Left forelimb (tissue), 1 donor: ENCODE measurements around the gene DNAJC22.
"Not testable (repeated sequence)": the region's sequence is repeated elsewhere in the genome, so short reads cannot be mapped to it uniquely, and the experiment has no call there.

Experiments
- DNase-seq: peaks from one replicate; pipeline ENCODE4 v3.0.0-alpha.2; 2018; ENCODE audit warnings: low spot score

The DNAJC22 gene

DNA sequence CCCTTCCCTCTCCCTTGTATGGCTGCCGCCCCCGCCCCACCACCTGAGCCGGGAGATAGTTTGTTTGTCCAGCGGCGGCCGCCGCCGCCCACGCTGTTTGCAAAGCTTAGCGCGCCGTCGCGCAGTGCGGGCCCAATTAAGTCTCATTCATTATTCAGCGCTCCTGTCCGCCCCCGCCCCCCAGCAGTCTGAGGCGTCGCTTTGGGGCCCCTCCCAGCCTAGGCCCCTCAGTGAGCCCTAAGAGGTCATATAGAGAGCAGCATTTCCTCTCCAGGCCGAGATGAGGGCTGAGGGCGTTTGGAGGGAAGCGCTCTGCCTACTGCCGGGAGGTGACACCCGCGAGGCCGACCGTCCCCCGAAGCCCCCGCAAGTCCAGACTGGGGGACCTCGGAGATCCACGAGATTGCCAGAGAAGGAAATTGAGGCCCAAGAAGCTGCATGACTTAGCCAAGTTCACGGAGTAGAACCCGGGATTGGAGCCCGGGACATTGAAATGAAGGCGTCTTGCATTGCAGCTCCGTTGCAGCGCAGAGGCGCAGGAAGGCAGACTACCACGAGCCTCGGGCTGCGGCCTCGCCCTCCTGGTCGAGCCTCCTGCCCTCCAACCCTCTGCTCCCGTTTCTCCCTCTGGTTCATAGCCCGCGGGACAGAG is at the start of gene DNAJC22:
Gene DNAJC22, plus strand, starts transcription at position 230 of the 652 bp plus-strand sequence. CDS start 1,985 bp downstream, outside the sequence.
- no peak for DNase-seq

DNA sequence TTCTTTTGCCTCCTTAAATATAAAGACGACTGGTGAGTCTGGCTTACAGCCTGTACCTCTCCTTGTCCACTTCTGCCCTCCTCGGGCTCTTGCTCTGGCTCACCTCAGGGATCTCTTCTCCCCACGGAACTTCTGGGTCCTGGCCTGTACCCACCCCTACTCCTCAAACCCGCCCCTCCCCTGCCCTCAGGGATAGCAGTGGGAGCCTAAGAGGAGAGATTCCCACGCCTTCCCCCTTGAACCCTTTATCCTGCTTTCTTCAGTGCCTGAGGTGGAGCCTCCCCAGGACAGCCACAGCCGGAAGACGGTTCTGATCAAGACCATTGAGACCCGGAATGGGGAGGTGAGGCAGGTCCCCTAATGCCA is 49.0 kb upstream of the DNAJC22 start:
- DNase-seq = no peak

DNA sequence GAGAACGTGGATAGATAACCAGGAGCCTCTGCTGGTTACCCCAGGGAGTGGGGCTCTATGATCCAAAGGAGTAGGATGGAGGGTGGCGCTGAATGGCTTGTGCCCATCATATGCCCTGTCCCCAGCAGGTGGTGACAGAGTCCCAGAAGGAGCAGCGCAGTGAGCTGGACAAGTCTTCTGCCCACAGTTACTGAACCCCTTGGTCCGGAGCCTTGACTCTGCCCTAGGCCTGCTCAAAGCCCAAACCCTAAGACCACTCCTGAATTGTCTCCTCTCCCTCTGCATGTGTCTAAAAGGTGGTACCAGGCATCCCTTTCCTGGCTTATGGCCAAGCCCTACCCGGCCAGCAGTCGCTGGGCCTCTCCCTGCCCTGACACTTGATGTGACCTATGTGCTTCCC is 48.5 kb upstream of the DNAJC22 start:
- no peak for DNase-seq

DNA sequence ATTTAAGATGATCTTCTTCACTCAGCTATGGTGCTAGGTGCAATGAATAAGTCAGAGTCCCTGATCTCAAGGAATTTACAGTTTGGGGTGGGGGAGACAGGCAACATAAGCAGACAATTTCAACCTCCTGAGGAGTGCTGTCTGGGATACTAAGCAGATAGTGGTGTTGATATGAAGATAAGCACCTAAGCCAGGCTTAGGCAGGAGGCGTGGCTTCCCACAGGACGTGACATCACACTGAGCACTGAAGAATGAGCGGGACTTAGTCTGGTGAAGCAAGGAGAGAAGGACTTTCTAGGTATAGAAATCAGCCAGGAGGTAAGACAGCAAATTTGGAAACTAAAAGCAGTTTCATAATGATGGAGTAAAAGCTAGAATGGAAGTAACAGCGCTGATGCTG is 44.9 kb upstream of the DNAJC22 start:
- DNase-seq = no peak

DNA sequence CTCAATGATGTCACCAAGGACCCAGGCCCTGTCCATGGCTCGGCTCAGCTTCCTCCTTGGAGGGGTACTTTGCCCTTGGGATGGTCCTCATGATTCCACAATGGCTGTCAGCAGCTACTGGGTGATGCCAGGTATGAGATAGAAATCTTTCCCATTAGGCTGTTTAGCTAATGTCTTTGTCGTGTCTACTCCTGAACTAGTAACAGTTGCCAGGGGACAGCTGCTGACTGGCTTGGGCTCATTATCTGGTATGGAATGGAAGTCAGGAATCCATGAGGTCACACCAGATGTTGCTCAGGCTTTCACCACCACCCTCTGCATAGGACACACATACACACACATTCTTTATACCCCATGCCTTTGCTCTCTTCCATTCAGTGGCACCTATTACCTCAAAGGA is 42.5 kb upstream of the DNAJC22 start:
- DNase-seq = no peak

DNA sequence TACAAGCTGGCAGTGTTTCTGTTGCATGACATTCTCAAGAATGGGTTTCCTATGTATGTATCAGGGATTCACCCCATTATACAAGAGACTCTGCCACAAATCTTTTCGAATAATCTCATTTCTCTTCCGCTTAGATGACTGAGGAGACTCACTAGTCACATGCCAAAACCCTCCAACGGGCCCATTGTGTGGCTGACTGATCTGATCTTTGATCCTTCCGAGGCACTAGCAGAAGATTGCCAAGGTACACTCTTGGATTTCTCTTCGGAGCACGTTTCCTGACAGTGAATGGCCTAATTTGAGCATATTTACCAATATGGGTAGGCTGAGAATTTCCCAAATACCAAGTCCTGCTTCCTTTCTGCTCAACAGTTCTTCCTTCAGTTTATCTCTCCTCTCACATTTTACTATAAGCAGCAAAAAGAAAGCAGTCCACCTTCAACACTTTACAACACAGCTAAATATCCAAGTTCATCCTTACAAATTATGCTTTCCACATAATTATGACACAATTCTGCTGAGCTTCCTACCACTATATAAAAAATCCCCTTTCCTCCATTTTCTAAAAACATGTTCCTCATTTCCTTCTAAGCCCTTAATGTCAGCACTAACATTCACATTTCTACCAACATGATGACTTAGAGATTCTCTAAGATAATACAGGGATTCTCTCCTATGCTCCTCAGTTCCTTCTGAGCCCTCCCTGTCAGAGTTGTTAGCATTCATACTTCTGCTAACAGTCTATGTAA is 40.8 kb upstream of the DNAJC22 start:
- no peak for DNase-seq

DNA sequence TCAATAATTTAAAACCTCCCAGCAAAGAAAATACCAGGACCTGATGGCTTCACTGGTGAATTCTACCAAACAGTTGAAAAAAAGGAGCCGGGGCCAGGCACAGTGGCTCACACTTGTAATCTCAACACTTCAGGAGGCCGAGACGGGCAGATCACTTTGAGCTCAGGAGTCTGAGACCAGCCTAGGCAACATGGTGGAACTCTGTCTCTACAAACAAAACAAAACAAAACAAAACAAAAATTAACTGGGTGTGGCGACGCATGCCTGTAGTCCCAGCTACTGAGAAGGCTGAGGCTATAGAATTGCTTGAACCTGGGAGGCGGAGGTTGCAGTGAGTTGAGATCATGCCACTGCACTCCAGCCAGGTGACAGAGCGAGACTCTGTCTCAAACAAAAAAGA is 37.3 kb upstream of the DNAJC22 start:
- no peak for DNase-seq

DNA sequence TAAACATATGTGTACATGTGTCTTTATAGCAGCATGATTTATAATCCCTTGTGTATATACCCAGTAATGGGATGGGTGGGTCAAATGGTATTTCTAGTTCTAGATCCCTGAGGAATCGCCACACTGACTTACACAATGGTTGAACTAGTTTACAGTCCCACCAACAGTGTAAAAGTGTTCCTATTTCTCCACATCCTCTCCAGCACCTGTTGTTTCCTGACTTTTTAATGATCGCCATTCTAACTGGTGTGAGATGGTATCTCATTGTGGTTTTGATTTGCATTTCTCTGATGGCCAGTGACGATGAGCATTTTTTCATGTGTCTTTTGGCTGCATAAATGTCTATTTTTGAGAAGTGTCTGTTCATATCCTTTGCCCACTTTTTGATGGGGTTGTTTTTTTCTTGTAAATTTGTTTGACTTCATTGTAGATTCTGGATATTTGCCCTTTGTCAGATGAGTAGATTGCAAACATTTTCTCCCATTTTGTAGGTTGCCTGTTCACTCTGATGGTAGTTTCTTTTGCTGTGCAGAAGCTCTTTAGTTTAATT is 36.2 kb upstream of the DNAJC22 start:
- DNase-seq = not testable (repeated sequence)

DNA sequence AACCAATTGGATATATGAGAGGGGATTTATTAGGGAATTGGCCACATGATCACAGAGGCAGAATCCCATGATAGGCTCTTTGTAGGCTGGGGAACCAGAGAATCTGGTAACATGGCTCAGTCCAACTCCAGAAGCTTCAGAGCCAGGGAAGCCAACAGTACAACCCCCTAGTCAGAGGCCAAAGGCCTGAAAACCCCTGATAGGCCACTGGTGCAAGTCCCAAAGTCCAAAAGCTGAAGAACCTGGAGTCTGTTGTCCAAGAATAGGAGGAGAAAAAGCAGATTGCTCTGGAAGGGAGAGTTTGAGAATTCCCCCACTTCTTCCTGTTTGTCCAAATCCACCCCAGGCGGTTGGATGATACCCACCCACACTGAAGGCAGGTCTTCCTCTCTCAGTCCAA is 31.9 kb upstream of the DNAJC22 start:
- DNase-seq = no peak

DNA sequence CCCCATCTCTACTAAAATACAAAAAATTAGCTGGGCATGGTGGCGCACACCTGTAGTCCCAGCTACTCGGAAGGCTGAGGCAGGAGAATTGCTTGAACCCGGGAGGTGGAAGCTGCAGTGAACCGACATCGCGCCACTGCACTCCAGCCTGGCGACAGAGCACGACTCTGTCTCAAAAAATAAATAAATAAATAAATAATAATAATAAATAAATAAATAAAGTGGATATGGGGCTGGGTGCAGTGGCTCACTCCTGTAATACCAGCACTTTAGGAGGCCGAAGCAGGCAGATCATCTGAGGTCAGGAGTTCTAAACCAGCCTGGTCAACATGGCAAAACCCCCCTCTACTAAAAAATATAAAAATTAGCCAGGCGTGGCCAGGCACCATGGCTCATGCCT is 29.6 kb upstream of the DNAJC22 start:
- not testable (repeated sequence) for DNase-seq

DNA sequence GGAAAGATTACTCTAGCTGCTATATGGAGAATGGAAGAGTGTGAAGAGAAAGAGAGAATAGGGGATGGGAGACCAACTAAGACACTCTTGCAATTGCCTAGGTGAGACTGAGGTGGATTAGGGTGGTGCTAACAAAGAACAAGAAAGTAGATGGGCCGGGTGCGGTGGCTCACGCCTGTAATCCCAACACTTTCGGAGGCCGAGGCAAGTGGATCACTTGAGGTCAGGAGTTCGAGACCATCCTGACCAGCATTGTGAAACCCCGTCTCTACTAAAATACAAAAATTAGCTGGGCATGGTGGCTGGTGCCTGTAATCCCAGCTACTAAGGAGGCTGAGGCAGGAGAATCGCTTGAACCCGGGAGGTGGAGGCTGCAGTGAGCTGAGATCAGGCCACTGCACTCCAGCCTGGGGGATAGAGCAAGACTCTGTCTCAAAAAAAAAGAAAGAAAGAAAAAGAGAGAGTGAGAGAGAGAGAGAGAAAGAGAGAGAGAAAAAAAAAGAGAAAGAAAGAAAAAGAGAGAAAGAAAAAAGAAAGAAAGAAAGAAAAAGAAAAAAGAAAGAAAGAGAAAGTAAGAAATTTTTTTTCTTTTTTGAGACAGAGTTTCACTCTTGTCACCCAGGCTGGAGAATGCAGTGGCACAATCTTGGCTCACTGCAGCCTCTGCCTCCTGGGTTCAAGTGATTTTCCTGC is 26.1 kb upstream of the DNAJC22 start:
- not testable (repeated sequence) for DNase-seq

DNA sequence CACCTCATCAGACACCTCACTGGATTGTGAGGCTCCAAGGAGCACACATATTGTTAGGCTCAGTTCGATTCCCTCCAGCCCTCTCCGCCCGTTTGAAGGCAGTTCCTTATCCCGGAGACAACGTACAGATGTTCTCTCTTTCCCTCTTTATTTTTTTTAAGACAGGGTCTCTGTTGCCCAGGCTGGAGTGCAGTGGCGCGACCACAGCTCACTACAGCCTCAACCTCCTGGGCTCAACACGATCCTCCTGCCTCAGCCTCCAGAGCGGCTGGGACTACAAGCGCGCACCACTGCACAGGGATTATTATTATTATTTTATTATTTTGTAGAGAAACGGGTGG is 24.4 kb upstream of the DNAJC22 start:
- DNase-seq = no peak

DNA sequence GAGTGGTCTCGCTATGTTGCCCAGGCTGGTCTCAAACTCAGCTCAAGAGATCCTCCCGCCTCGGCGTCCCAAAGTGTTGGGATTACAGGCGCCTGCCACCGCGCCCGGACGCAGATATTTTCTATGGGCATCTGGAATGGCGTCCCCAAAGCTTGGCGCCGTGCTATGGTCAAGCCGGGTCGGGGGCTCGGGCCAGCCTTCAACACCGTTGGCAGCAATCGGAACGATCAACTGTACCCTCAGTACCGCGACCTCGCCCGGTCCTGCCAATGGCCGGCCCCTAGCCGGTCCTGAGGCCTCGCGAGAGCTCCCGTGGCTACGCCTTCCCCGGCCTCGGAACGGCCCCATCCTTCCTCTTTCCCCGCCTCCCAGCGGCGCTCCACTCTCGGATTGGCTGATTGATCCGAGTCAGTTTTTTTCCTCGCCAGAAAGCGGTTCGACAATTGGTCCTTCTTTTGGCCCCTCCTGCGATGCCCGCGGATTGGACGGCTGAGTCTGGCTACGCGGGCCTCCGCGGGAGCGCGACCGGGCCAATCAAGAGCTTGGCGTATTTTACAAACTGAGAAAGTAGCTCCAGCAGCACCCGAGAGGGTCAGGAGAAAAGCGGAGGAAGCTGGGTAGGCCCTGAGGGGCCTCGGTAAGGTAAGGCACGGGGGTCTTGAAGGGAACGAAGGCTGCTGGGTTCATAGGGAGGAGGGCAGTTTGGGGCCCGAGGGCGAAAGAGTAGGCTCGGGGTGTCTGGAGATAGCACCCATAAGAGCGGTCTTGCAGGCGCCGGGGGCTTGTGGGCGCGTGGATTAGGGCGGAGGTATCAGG is 23.8 kb upstream of the DNAJC22 start, which contains the start of gene TROAP:
Gene TROAP, plus strand, starts transcription at position 548 of the 816 bp plus-strand sequence. CDS start 354 bp downstream, outside the sequence.
- peak; percentile 98 for DNase-seq

DNA sequence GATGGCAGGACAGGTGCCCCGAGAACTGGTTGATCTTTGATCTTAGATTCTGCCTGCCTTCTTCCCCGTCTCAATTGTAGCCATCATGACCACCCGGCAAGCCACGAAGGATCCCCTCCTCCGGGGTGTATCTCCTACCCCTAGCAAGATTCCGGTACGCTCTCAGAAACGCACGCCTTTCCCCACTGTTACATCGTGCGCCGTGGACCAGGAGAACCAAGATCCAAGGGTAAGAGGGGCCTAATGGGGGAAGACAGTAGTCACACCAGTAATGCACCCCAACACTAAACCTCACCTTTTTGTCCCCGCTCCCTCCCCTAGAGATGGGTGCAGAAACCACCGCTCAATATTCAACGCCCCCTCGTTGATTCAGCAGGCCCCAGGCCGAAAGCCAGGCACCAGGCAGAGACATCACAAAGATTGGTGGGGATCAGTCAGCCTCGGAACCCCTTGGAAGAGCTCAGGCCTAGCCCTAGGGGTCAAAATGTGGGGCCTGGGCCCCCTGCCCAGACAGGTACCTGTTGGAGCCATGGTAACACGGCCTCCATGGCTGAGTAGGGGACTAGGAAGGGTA is 23.1 kb upstream of the DNAJC22 start:
- DNase-seq = no peak

DNA sequence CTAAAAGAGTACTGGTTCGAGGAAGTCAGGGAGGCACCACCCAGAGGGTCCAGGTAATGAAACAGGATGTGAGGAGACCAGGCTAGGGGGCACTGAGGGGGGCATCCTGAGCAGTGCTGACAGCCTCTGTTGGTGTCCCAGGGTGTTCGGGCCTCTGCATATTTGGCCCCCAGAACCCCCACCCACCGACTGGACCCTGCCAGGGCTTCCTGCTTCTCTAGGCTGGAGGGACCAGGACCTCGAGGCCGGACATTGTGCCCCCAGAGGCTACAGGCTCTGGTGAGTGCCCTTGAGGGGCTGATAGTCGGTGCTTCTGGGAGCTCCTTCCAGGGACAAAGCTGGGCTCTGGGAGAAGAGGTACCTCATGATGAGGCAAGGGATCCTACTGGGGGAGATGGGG is 21.1 kb upstream of the DNAJC22 start:
- no peak for DNase-seq

DNA sequence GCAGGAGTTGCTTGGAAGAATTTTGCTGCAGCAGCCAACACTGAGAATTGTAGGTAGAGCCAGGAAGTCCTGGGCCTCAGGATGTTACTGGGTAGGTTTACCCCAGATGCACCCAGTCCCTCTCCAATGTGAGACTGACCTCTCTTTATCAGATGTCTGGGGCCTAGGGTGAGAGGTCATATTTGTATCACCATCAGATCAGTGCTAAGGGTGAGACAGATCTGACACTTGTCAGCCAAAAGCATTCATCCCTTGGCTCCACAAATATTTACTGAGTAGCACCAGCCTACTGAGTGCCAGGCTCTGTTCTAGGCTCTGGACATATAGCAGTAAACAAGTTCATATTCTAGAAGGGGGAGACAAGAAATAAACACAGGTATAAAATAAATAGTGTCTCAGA is 19.3 kb upstream of the DNAJC22 start:
- DNase-seq = no peak

DNA sequence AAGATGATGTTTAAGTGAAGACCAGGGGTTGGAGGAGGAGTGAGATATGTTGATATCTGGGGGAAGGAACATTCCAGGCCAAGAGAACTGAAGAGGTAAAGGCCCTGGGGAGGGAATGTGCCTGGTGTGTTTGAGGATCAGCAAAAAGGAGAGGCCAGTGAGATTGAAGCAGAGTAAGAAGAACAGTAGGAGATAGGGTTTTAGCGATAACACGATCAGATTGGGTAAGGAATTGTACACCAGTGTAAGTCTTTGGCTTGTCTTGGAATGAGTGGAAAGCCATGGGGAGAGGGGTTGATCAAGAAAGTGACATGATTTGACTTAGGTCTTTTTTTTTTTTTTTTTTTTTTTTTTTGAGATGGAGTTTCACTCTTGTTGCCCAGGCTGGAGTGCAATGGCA is 18.8 kb upstream of the DNAJC22 start:
- DNase-seq = no peak

DNA sequence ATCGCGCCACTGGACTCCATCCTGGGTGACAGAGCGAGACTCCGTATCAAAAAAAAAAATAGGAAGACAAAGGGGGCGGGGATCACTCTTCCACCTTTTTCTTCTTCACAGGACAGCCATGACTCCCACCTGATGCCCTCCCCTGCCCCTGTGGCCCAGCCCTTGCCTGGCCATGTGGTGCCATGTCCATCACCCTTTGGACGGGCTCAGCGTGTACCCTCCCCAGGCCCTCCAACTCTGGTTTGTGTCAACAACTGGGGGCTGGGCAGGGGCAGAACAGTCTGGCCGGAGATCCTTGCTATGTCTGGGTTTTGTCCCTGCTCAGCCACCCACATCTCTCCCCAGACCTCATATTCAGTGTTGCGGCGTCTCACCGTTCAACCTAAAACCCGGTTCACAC is 17.9 kb upstream of the DNAJC22 start:
- DNase-seq = no peak

DNA sequence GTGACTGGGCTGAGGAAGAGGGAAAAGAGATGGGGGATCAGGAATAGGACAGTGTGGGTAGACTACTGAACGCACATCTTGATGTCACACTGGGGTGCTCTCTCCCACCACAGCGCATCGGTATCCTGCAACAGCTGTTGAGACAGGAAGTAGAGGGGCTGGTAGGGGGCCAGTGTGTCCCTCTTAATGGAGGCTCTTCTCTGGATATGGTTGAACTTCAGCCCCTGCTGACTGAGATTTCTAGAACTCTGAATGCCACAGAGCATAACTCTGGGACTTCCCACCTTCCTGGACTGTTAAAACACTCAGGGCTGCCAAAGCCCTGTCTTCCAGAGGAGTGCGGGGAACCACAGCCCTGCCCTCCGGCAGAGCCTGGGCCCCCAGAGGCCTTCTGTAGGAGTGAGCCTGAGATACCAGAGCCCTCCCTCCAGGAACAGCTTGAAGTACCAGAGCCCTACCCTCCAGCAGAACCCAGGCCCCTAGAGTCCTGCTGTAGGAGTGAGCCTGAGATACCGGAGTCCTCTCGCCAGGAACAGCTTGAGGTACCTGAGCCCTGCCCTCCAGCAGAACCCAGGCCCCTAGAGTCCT is 16.6 kb upstream of the DNAJC22 start:
- DNase-seq = no peak

DNA sequence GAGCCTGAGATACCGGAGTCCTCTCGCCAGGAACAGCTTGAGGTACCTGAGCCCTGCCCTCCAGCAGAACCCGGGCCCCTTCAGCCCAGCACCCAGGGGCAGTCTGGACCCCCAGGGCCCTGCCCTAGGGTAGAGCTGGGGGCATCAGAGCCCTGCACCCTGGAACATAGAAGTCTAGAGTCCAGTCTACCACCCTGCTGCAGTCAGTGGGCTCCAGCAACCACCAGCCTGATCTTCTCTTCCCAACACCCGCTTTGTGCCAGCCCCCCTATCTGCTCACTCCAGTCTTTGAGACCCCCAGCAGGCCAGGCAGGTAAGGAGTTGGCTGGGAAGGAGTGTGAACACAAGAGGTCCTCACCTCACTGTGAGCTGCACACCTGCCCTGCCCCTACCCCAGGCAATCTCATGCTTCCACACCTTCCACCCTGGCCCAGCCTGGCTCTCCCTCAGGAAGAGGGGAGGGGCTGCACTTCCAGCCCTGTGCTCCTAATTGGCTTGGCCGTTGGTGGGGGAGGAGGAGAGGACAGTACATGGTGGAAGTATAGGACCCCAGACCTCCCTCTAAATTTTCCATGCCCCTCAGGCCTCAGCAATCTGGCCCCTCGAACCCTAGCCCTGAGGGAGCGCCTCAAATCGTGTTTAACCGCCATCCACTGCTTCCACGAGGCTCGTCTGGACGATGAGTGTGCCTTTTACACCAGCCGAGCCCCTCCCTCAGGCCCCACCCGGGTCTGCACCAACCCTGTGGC is 15.9 kb upstream of the DNAJC22 start:
- DNase-seq = no peak
